Stimulated activated CD8-positive, alpha-beta memory T cell treated with anti-CD3 and anti-CD28 coated beads, Interleukin-7, amount 100 ng/mL, for 48 hours (primary cell): ENCODE measurements around the gene TCOF1.

ENCODE experiments used
- DNase-seq, 2 donors: peaks; one replicate each; pipeline ENCODE4 v3.0.0-alpha.2; 2020; ENCODE audit warnings: low read depth in 1 of 2; ENCODE audit errors: extremely low read depth in 1 of 2

Gene TCOF1, protein sequence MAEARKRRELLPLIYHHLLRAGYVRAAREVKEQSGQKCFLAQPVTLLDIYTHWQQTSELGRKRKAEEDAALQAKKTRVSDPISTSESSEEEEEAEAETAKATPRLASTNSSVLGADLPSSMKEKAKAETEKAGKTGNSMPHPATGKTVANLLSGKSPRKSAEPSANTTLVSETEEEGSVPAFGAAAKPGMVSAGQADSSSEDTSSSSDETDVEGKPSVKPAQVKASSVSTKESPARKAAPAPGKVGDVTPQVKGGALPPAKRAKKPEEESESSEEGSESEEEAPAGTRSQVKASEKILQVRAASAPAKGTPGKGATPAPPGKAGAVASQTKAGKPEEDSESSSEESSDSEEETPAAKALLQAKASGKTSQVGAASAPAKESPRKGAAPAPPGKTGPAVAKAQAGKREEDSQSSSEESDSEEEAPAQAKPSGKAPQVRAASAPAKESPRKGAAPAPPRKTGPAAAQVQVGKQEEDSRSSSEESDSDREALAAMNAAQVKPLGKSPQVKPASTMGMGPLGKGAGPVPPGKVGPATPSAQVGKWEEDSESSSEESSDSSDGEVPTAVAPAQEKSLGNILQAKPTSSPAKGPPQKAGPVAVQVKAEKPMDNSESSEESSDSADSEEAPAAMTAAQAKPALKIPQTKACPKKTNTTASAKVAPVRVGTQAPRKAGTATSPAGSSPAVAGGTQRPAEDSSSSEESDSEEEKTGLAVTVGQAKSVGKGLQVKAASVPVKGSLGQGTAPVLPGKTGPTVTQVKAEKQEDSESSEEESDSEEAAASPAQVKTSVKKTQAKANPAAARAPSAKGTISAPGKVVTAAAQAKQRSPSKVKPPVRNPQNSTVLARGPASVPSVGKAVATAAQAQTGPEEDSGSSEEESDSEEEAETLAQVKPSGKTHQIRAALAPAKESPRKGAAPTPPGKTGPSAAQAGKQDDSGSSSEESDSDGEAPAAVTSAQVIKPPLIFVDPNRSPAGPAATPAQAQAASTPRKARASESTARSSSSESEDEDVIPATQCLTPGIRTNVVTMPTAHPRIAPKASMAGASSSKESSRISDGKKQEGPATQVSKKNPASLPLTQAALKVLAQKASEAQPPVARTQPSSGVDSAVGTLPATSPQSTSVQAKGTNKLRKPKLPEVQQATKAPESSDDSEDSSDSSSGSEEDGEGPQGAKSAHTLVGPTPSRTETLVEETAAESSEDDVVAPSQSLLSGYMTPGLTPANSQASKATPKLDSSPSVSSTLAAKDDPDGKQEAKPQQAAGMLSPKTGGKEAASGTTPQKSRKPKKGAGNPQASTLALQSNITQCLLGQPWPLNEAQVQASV (N-terminal part only)

DNA sequence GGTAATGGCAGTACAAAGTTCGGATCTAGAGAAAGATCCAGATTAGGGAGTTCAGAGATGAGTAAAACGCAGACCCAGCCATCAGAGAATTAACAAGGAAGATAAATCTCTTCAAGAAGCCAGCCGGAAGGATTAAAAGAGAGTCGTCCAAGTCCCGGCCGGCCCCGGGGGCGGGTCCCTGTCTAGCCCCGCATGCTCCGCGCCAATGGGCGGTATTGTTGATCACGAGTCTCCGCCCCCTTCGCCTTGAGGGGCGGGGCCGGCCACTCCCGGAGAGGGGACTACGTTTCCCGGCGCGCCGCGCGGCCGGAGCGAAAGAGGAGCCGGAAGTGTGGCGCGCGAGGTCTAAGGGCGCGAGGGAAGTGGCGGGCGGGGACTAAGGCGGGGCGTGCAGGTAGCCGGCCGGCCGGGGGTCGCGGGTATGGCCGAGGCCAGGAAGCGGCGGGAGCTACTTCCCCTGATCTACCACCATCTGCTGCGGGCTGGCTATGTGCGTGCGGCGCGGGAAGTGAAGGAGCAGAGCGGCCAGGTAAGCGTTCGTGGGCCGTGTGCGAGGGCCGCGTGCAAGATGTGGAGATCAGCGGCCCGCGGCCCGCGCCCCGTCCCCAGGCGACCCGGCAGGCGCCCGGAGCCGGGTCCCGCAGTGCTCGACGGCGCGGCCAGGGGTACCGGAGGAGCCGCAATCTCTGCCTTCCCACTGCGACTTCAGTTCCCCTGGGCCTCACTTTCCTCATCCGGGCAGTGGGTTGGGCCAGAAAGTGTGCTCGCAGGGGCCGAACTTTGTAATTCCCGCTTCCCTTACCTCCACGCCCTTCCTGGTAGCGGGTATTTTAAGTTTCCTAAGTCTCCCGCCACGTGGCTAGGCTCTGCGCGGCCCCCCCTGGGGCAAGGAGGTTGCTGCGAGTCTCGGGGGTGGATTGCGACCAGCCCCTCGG lies at the start of gene TCOF1:
TSS of gene TCOF1 (plus strand) at position 372 of the 935 bp plus-strand sequence. CDS start at position 422, 50 bp downstream.
- peak; percentile 94 for DNase-seq

GRCh38 chr5:150309101-150309885 lies 48.2 kb upstream of the TCOF1 start:
- no peak for DNase-seq

DNA sequence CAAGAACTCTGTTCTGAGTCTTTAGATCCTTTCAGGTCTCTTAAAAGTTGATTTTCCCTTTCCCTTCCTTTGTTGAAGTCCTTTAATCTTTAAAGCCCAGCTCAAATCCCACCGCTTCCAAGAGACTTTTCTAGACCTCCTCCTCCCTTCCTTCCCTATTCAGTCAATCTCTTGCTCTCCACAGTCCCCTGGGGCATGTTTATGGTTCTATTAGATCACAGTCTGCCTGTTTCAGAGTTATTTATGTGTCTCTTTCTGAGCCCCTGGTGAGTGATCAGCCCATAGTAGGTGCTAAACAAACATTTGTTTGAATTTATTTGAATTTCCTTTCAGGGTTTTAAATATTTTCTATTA lies 47.6 kb upstream of the TCOF1 start:
- no peak for DNase-seq

- DNase-seq = no peak
These were observed 47.3 kb upstream of the TCOF1 start for GRCh38 chr5:150310246-150310645.

DNA sequence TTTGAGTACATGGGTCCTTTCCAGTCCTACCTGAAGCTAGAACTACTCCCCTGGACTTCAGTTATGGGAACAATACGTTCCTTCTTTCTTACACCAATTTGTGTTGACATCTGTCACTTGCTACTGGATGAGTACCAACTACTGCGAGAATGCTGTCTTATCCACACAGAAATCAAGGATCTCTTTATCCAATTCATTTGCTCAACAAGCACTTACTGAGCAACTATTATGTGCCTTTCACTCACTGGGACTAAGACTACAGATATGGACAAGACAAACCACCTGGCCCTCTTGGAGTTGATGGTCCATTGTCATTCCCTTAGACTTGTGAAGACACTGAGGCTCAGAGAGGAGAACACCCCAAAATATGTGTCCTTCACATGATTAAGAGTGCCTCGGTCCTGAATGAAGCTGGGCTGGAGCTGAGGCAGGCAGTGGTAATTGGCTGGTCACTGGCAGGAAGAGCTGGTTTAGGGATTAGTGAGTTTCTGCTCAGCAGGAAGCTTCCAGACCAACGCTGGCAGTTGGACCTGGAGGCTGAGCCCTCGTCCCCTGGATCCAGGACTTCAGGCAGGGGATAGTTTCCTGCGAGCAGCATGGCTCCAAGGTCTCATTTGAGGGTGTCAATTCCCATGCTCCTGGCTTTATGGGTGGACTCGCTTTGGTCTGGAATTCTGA lies 46.3 kb upstream of the TCOF1 start:
- DNase-seq = no peak

- no peak for DNase-seq
These were observed 45.0 kb upstream of the TCOF1 start for GRCh38 chr5:150312518-150312917.

DNA sequence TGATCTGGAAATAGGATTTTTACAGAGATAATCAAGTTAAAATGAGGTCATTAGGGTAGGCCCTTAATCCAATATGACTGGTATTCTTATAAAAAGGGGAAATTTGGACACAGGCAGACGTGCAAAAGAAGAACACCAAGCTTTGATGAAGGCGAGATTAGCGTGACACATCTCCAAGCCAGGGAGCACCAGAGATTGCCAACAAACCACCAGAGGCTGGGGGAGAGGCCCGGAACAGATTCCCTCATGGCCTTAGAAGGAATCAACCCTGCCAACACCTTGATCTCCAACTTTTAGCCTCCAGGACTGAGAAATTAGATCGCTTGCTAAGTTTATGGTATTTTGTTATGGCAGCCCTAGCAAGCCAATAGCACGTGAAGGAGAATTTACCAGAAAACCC lies 44.0 kb upstream of the TCOF1 start:
- DNase-seq = no peak

GRCh38 chr5:150313921-150314716 lies 43.4 kb upstream of the TCOF1 start:
- no peak for DNase-seq

DNA sequence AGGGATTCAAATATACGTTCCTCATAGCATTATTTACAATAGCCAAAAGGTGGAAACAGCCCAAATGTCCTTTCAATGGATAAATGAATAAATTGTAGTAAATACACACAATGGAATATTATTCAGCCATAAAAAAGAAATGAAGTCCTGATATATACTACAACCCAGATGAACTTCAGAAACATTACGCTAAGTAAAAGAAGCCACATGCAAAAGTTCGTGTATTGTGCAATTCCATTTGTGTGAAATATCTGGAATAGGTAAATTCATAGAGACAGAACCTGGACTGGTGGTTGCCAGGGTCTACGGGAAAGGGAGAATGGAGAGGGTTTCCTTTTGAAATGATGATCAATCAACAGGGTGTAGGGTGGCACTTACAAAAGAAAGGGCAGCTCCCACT lies 42.3 kb upstream of the TCOF1 start:
- no peak for DNase-seq

DNA sequence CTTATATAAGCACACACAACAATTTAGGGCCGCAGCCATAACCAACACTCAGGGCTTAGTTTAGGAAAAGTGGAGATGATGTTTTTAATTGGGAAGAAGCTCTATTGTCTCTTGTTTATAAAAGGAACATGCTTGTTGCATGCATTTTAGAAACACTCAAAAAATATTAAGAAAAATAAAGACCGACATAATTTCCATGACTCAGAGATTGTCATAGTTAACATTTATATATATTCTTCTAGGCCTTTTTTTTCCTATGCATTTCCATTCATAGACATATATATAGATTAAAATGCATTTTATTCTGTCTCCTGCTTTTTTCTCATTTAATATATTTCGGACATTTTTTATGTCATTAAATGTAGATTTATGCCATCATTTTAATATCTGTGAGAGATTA lies 41.2 kb upstream of the TCOF1 start:
- no peak for DNase-seq

DNA sequence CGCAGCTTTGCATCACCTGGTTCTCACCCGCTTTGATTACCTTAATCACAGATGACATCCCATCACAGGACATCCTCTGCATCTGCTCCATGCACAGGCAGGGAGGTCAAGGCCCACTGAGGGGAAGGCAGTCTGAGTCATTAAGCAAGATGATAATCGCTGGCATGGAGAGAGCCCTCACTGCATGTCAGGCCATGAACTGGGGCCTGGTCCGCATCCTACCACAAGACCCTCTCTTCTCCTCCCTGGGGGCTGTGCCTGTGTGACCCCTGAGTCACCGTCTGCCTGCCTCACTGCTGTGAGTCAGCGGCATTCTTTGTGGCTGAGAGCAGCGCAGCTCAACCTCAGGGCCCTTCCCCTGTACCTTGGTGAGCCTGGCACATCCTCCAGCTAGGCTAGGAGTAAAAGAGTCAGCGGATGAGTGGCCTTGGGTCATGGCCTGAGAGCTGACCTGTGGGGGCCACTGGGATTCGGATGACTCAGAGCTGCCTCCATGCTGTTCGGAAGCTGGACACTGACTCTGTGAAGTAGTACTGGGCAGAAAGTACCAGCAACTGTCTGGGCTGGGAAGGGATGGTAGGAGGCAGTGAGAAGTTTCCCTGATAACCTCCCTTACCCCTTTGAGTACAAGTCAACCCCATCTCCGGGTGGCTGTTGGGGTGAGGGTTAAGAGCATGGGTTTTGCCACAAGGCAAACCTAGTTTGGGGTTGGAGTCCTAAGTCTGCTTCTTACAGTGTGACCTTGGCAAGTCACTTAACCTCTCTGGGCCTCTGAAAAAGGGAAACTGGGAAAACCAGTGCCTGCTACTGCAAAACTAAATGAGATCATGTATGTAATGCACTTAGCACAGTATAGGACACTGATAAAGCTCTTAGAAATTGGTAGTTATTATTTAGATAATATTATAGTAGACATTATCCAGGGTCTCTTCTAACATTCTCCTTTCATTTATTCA lies 40.2 kb upstream of the TCOF1 start:
- peak in 1 of 2 donors; percentile 29 for DNase-seq

DNA sequence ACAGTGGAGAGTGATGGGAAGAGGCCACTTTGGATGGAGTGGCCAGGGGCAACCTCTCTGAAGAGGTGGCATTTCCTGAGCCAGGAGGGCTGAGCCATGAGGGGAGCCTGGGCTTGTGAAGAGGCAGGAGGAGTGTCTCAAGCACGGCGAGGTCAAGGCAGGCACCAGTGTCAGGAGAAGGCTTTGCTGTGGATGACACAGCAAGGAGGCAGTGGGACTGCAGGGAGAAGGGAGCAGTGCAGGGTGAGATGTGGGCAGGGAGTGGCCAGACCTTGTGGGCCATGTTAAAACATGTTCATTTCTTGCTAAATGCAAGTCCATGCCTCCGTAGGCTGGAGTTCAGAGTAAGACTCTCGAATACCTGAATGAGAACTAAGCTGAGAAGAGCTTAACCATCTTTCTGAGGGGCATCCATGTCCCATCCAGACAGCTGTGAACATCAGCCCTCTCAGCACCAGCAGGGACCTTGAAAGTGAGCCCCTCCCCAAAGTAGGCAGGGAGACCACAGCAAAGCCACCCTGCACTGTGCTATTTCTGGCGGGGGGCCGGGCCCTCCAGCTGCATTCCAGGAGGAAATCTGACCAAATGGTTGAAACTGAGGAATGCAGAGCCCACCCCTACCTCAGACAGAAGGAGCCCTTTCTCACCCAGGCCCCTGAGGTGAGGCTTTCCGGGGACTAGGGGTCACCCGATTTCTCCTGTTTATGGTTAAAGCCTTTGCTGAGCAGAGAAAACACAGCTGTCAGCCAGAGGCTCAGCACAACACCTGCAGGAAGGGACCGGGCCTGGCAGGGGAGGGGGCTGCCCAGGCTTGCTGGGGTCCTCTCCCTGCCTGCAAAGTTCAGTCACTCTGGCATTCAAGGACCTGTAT lies 38.6 kb upstream of the TCOF1 start:
- no peak for DNase-seq

- no peak for DNase-seq
These were observed 38.1 kb upstream of the TCOF1 start for GRCh38 chr5:150319484-150319790.

DNA sequence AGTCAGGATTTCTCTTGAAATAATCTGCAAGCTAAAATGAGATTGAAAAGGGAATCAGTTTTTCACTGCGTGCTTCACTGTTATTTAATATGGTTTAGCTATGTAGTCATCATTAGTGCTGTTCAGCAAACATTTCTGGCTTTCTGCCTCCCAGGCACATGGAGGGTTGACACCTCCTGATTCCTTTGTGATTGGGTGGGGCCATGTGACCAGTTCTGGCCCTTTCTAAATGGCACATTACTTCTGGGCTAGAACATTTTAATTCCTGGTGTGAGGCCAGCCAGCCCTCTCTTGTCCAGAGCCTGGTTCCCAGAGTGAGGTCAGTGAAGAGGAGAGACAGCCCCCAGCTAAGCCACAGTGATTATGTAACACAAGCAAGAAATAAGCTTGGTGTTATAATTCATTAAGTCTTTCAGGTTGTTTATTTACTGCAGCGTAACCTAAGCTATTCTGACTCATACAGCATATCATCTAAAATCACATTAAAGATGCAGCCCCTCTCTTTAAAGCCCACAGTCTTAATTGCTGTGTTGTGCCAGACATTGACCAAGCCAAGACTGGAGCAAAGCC lies 37.4 kb upstream of the TCOF1 start:
- no peak for DNase-seq

DNA sequence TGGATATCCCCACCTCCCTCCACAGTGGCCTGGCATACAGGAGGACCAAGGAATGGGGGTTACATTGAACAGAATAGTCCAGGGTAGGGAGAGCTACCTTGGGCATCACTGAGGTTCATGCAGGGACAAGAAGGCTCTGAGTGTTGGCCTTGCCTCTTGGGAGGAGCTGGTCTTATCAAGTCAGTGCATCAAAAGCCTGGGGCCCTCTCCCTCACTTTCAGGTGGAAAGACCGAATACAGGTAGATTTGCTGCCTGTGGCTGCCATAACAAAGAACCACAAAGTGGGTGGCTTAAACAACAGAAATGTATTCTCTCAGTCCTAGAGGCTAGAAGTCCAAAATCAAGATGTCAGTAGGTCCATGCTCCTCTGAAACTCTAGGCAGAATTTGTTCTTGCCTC lies 36.3 kb upstream of the TCOF1 start:
- no peak for DNase-seq

DNA sequence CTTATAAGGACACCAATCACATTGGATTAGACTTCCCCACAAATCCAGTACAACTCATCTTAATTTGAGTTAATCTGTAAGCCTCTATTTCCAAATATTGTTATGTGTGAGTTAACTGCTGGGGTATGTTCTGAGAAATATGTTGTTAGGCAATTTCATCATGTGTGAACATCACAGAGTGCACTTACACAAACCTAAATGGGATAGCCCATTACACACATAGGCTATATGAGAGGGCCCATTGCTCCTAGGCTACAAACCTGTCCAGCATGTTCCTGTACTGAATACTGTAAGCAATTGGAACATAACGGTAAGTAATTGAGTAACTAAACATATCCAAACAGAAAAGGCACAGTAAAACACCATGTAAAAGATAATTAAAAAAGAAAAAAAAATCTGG lies 35.7 kb upstream of the TCOF1 start:
- no peak for DNase-seq
